ENCODE measurements around the gene FLNC. TPM values are rescaled to one million over a fixed set of nuclear protein-coding genes. Genes with fewer than 3 reads are reported as not detected.

The FLNC gene
- total and polyA plus RNA-seq, 9 of the 15 experiments (the other 6 are each of a cell fraction or from before 2014, with no cell fraction given): 0.90 to 155 (median 28.8) TPM

GRCh38 chr7:128792471-128793180 lies 37.6 kb upstream of the FLNC start (continued):
- TF ChIP-seq ZNF699 (CRISPR knock-in tag; IDR thresholded peaks at IDR 0.05; ENCODE audit: insufficient replicate concordance): no peak
- no peak for TF ChIP-seq EGR1 (conservative IDR thresholded peaks at IDR 0.05)
- TF ChIP-seq C11orf30 (IDR thresholded peaks at IDR 0.05; ENCODE audit: low read depth): no peak
- TF ChIP-seq RFX7 (CRISPR knock-in tag; IDR thresholded peaks at IDR 0.05): no peak
- TF ChIP-seq GABPB2 (CRISPR knock-in tag; conservative IDR thresholded peaks at IDR 0.05): no peak
- TF ChIP-seq ZNF175 (CRISPR knock-in tag; IDR thresholded peaks at IDR 0.05; ENCODE audit: low read depth): no peak
- no peak for TF ChIP-seq HES1 (IDR thresholded peaks at IDR 0.05; ENCODE audit: low read depth)
- TF ChIP-seq ZNF639 (CRISPR knock-in tag; conservative IDR thresholded peaks at IDR 0.05 in 1 of 2, IDR thresholded peaks at IDR 0.05 in 1 of 2): no peak
- no peak for TF ChIP-seq ZNF507 (tag; conservative IDR thresholded peaks at IDR 0.05)
- no peak for TF ChIP-seq ZNF717 (CRISPR knock-in tag; IDR thresholded peaks at IDR 0.05)
- 0 out of 6 replicates have a peak, but pooled peaks of 1 of the 3 experiments have one; percentile 15 for TF ChIP-seq CTCF (IDR thresholded peaks at IDR 0.05 in 2 of 3, conservative IDR thresholded peaks at IDR 0.05 in 1 of 3; ENCODE audit: insufficient read depth in 2 of 3, low read depth in 1 of 3, low read length in 3 of 3)
- peak; percentile 66 for TF ChIP-seq USF1 (CRISPR knock-in tag; IDR thresholded peaks at IDR 0.05)
- 0 out of 2 replicates have a peak, but pooled peaks have one; percentile 31 for TF ChIP-seq E2F5 (CRISPR knock-in tag; IDR thresholded peaks at IDR 0.05)
- peak; percentile 87 for TF ChIP-seq L3MBTL2 (IDR thresholded peaks at IDR 0.05)
- no peak for TF ChIP-seq SIN3B (IDR thresholded peaks at IDR 0.05; ENCODE audit: low read depth)
- TF ChIP-seq CTBP1 (IDR thresholded peaks at IDR 0.05; ENCODE audit: borderline replicate concordance): 0 out of 2 replicates have a peak, but pooled peaks have one; percentile 10
- TF ChIP-seq E2F1 (CRISPR knock-in tag; IDR thresholded peaks at IDR 0.05): peak; percentile 82
- no peak for TF ChIP-seq ETS2 (tag; IDR thresholded peaks at IDR 0.05; ENCODE audit: borderline replicate concordance, poor library complexity, severe bottlenecking)
